ENCODE data around the gene C11orf91. TPM values are rescaled to one million over a fixed set of nuclear protein-coding genes. Genes with fewer than 3 reads are reported as not detected.

C11orf91 gene
- total RNA-seq, 1 donor: not detected

DNA sequence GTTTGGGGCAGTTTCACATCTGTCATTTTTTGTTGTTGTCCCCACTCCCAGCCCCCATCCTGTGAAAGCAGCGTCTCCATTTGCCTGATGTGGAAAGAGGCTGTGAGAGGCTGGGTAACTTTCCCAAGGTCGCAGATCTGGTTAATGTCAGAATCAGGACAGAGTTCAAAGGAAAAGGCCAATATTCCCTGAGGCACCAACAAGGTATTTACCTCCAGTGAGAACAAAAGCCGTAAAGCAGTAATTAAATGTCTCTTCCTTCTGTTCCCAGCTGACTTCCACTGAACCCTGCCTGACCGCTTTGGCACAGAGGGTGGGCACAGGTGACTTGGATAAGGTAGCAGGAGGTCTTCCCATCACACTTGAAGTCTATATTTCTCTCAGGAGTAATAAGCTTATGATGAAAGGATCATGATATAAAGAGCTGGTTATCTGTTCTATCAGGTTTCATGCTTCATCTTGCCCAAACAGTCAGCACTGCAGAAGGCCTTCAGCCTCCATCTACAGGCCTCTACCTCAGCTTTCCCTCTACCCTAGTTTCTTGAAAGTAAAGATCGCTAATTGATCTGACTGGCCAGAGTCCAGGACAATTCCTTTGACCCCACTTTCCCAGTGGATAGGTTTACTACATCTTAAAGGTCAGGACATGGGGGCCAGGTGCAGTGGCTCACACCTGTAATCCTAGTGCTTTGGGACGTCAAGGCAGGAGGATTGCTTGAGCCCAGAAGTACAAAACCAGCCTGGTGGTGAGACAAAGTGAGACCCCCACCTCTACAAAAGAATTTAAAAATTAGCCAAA lies 9.4 kb downstream of the C11orf91 start:
- H3K4me3 ChIP-seq (ENCODE audit: low read depth, low read length): no peak overlapping the region
- no peak for DNase-seq (ENCODE audit: low read depth)
- TF ChIP-seq, protein P1, sequence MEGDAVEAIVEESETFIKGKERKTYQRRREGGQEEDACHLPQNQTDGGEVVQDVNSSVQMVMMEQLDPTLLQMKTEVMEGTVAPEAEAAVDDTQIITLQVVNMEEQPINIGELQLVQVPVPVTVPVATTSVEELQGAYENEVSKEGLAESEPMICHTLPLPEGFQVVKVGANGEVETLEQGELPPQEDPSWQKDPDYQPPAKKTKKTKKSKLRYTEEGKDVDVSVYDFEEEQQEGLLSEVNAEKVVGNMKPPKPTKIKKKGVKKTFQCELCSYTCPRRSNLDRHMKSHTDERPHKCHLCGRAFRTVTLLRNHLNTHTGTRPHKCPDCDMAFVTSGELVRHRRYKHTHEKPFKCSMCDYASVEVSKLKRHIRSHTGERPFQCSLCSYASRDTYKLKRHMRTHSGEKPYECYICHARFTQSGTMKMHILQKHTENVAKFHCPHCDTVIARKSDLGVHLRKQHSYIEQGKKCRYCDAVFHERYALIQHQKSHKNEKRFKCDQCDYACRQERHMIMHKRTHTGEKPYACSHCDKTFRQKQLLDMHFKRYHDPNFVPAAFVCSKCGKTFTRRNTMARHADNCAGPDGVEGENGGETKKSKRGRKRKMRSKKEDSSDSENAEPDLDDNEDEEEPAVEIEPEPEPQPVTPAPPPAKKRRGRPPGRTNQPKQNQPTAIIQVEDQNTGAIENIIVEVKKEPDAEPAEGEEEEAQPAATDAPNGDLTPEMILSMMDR (IDR thresholded peaks at IDR 0.05; ENCODE audit: insufficient read depth, low read length): no peak

DNA sequence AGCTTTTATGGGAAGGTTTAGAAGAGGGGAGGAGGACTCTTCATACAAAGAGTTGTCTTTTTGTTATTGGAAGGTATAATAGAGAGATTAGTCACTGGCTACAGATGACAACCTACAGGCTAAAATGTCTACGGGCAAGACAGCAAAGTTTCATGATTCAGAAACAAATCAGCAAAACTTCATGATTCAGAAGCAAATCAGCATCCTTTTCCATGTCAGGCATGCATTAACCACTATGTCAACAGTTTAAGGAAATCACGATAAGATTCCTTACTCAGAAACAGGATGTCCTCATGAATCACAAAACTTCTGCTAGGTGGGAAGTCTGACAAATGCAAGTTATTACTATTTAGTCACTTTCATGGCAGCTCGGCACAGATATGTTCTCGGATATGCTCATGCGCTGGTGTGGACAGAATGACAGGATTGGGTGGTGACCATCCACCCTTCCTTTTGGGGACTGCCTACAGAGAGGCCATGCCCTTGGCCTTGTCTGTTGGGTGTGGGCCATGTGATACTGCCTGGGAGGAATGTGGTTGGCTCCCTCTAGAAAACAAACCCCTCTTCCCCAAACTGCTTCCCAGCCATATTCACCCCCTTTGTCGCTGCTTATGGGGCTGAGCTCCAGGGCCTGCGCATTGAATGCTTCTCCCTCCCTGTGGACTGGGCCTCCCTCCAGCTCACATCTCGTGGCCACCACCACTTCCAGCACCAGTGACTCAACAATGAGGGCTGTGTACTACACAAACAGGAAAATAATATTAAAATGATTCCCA lies 10.1 kb downstream of the C11orf91 start:
- TF ChIP-seq, protein P1 (IDR thresholded peaks at IDR 0.05; ENCODE audit: insufficient read depth, low read length): no peak
- no peak overlapping the region for H3K4me3 ChIP-seq (ENCODE audit: low read depth, low read length)
- DNase-seq (ENCODE audit: low read depth): peak; percentile 99

DNA sequence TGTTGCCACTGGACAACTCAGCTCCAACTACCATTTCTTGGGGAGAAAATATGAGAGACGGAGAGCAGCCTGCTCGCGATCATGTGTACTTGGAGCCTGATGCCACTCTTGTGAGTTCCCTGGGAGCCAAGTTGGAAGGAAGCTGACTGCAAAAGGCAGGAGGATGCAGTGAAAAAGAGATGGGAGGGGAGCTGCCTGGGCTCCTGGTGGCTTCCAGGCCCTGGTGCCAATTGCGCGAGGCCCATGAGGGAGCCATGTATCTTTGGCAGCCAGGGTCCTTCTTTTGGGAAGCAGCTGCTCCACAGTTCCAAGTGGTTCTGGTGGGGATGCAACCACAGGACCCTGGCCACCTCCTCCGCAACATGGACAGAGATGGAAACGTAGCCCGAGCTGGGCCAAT lies 11.1 kb downstream of the C11orf91 start:
- TF ChIP-seq, protein P1 (IDR thresholded peaks at IDR 0.05; ENCODE audit: insufficient read depth, low read length): no peak
- no peak overlapping the region for H3K4me3 ChIP-seq (ENCODE audit: low read depth, low read length)
- no peak for DNase-seq (ENCODE audit: low read depth)

DNA sequence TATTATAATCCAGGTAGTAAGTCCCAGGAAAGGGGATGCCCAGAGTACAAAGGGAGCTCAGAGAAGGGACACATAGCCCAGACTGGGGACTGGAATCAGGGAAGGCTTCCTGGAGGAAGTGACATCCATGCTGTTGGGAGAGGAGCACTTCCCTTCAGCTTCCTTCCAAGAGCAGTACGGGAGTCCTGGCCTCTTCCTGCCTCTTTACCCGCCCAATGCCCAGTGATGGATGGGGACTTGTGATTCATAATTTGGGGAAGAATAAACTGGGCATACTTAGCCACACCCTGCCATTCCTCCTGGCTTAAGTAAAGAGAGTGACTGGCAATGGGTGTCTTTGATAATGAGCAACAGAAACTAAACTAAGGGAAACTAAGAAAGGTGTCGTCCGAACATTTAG lies 11.5 kb downstream of the C11orf91 start:
- no peak overlapping the region for H3K4me3 ChIP-seq (ENCODE audit: low read depth, low read length)
- TF ChIP-seq, protein P1 (IDR thresholded peaks at IDR 0.05; ENCODE audit: insufficient read depth, low read length): no peak
- peak; percentile 49 for DNase-seq (ENCODE audit: low read depth)

DNA sequence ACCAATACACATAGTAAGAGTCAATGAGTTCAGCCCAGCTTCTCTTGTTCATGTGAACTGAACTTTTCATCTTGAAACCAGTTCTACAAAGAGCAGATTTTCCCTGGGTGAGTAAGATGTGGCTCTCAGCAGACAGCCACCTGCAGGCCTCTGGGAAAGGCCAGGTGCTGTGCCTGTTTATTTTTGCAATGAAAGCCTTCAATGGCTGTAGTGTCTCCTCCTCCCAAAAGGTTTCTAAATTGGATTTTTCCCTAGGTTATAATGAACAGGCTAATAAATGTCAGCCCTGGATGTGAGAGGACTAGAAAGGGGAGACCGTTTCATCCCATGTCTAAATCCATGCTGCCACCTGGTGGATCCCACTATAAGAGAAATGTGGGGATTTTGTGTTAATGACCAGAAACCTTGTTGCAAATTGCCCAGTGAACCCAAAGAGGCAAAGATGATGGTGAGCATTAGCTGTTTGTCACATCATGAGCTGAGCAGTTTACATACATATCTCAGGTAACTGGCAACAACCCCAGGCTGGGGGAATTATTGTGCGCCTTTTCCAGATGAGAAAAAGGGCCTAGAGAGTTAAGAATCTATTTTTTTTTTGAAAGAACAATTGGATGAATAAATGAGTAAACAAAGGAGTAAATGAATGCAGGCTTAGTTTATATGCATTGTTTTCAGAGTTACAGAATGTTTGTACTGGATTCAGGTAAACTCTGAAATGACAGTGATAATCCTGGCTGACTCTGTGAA lies 12.7 kb downstream of the C11orf91 start:
- TF ChIP-seq, protein P1 (IDR thresholded peaks at IDR 0.05; ENCODE audit: insufficient read depth, low read length): peak; percentile 82
- no peak overlapping the region for H3K4me3 ChIP-seq (ENCODE audit: low read depth, low read length)
- peak; percentile 85 for DNase-seq (ENCODE audit: low read depth)

DNA sequence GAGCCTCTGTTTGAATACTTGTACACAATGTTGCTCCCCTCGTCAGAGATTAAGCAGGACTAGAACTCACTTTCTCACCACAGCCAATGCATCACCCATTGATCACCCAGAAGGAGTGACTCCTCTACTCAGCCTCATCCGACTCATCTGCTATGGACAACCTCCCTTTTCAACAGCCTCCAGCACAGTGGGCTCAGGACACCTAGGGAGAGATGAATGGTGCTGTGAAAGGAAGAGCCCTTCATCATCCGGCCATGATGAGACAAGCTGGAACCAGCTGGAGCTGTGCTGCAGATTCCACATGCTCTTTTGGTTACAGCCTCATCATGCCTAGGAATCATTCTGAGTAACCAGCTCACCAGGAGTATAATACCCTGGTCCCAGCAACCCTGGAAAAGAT lies 15.5 kb downstream of the C11orf91 start:
- TF ChIP-seq, protein P1 (IDR thresholded peaks at IDR 0.05; ENCODE audit: insufficient read depth, low read length): no peak
- H3K4me3 ChIP-seq (ENCODE audit: low read depth, low read length): no peak overlapping the region
- DNase-seq (ENCODE audit: low read depth): no peak
